HepG2 (cell line): Measurements from ENCODE around the gene CPEB3. TPM values are rescaled to one million over a fixed set of nuclear protein-coding genes. Genes with fewer than 3 reads are reported as not detected.
A peak's percentile ranks its signal among the peaks of the same experiment; 100 is the strongest.

ENCODE experiments used
- CAMTA2 ChIP-seq: sonication (generic); formaldehyde crosslinking; IDR thresholded peaks from 2 replicates; pipeline ENCODE4 v1.4.0; 2020; ENCODE audit warnings: mild to moderate bottlenecking, missing genetic modification reagents, borderline replicate concordance
- HDAC2 ChIP-seq: sonication (generic); formaldehyde crosslinking; IDR thresholded peaks from 2 replicates; pipeline ENCODE4 v1.4.0; 2020; ENCODE audit warnings: missing genetic modification reagents
- ISL2 ChIP-seq: sonication (generic); formaldehyde crosslinking; IDR thresholded peaks from 2 replicates; pipeline ENCODE4 v1.5.0; 2020; ENCODE audit warnings: missing genetic modification reagents
- JUNB ChIP-seq: sonication (generic); formaldehyde crosslinking; IDR thresholded peaks from 2 replicates; pipeline ENCODE4 v1.8.0; 2022; ENCODE audit warnings: missing genetic modification reagents, mild to moderate bottlenecking, borderline replicate concordance
- LCORL ChIP-seq, 2 experiments: fragments of 450-650 bp in 1 of 2; sonication (generic) in 1 of 2; formaldehyde crosslinking in 1 of 2; IDR thresholded peaks; 2 replicates each; pipeline versions ENCODE4 v1.5.0 to v1.6.1; 2017 to 2020; ENCODE audit warnings: antibody characterized with exemption in 1 of 2, missing genetic modification reagents in 1 of 2
- MXI1 ChIP-seq: IDR thresholded peaks from 3 replicates; pipeline ENCODE4 v1.6.1; 2012; ENCODE audit warnings: low read depth, low read length, inconsistent platforms, borderline replicate concordance
- NAIF1 ChIP-seq: sonication (generic); formaldehyde crosslinking; IDR thresholded peaks from 2 replicates; pipeline ENCODE4 v1.5.0; 2020; ENCODE audit warnings: mild to moderate bottlenecking, missing genetic modification reagents, borderline replicate concordance
- NFIC ChIP-seq: IDR thresholded peaks from 2 replicates; pipeline ENCODE4 v1.6.1; 2012; ENCODE audit warnings: mild to moderate bottlenecking, low read length, inconsistent platforms
- NFKB2 ChIP-seq: sonication (generic); formaldehyde crosslinking; IDR thresholded peaks from 2 replicates; pipeline ENCODE4 v1.4.0; 2020; ENCODE audit warnings: missing genetic modification reagents, borderline replicate concordance
- NONO ChIP-seq, 2 experiments: fragments of 450-650 bp in 1 of 2; sonication (generic) in 1 of 2; formaldehyde crosslinking in 1 of 2; IDR thresholded peaks in 1 of 2; conservative IDR thresholded peaks in 1 of 2; 2 replicates each; pipeline versions ENCODE4 v1.6.1 to v1.8.0; 2017 to 2022; ENCODE audit warnings: mild to moderate bottlenecking in 1 of 2, missing genetic modification reagents in 1 of 2, moderate library complexity in 1 of 2
- RXRA ChIP-seq: sonication (generic); formaldehyde crosslinking; IDR thresholded peaks from 2 replicates; pipeline ENCODE4 v1.5.1; 2020; ENCODE audit warnings: missing genetic modification reagents
- SMAD1 ChIP-seq: sonication (generic); formaldehyde crosslinking; IDR thresholded peaks from 2 replicates; pipeline ENCODE4 v1.4.0; 2020; ENCODE audit warnings: missing genetic modification reagents, low read depth, mild to moderate bottlenecking, borderline replicate concordance
- SOX13 ChIP-seq, 3 experiments: fragments of 450-650 bp in 1 of 3; sonication (generic) in 1 of 3; formaldehyde crosslinking in 1 of 3; IDR thresholded peaks in 2 of 3; conservative IDR thresholded peaks in 1 of 3; 2 replicates each; pipeline versions ENCODE4 v1.5.0 to v1.6.1; 2016 to 2020; ENCODE audit warnings: antibody characterized with exemption in 1 of 3, mild to moderate bottlenecking in 1 of 3, missing compliant biosample characterization in 1 of 3, missing genetic modification reagents in 1 of 3, moderate library complexity in 1 of 3
- ZNF558 ChIP-seq: sonication (generic); formaldehyde crosslinking; IDR thresholded peaks from 2 replicates; pipeline ENCODE4 v1.9.0; 2022; ENCODE audit warnings: mild to moderate bottlenecking, missing genetic modification reagents, borderline replicate concordance
- ZNF598 ChIP-seq: sonication (generic); formaldehyde crosslinking; IDR thresholded peaks from 2 replicates; pipeline ENCODE4 v1.5.1; 2020; ENCODE audit warnings: mild to moderate bottlenecking, missing genetic modification reagents, borderline replicate concordance
- ZNF781 ChIP-seq: sonication (generic); formaldehyde crosslinking; IDR thresholded peaks from 2 replicates; pipeline ENCODE4 v1.5.1; 2020; ENCODE audit warnings: borderline replicate concordance, mild to moderate bottlenecking, missing genetic modification reagents; ENCODE audit errors: not compliant biosample characterization
- ZNF792 ChIP-seq: IDR thresholded peaks from 2 replicates; pipeline ENCODE4 v1.6.1; 2016
- ZSCAN20 ChIP-seq: sonication (generic); formaldehyde crosslinking; IDR thresholded peaks from 2 replicates; pipeline ENCODE4 v1.4.0; 2020; ENCODE audit warnings: missing genetic modification reagents, mild to moderate bottlenecking, borderline replicate concordance
- ZSCAN22 ChIP-seq: sonication (generic); formaldehyde crosslinking; IDR thresholded peaks from 2 replicates; pipeline ENCODE4 v1.4.0; 2020; ENCODE audit warnings: mild to moderate bottlenecking, missing genetic modification reagents
- polyA plus RNA-seq, 8 experiments: library from polyadenylated mRNA; depleted of rRNA in 3 of 8; stranded (reverse) in 7 of 8; unstranded in 1 of 8; fragments of >200 nt; fragmentation: Illumina TruSeq in 4 of 8; extraction: Trizol in 4 of 8; gene quantifications; 2 replicates each; pipeline versions ENCODE4 v1.2.1 to v1.2.3, GENCODE V29; 2011 to 2016; ENCODE audit warnings: low read depth in 4 of 8, missing spikeins in 1 of 8, mixed read lengths in 1 of 8; ENCODE audit not compliant: insufficient read depth in 1 of 8
- total RNA-seq, 5 experiments: library from RNA; depleted of rRNA; stranded (reverse); fragments of >200 nt; fragmentation: Illumina TruSeq; extraction: Trizol; gene quantifications; 2 replicates each; pipeline ENCODE4 v1.2.3, GENCODE V29; 2016; ENCODE audit warnings: low read depth in 1 of 5
- TF ChIP-seq, protein P1 (sequence below): sonication (generic); formaldehyde crosslinking; IDR thresholded peaks from 2 replicates; pipeline ENCODE4 v1.4.0; 2020; ENCODE audit warnings: missing genetic modification reagents
- TF ChIP-seq, protein P2 (sequence below): IDR thresholded peaks from 2 replicates; pipeline ENCODE4 v1.6.1; 2012; ENCODE audit warnings: low read depth, low read length, improper control_type of control experiment
- TF ChIP-seq, protein P3 (sequence below): sonication (generic); formaldehyde crosslinking; IDR thresholded peaks from 2 replicates; pipeline ENCODE4 v1.4.0; 2020; ENCODE audit warnings: missing genetic modification reagents, borderline replicate concordance

Gene CPEB3
- total and polyA plus RNA-seq, 2 of the 13 experiments (the other 11 are each of a cell fraction or from before 2014, with no cell fraction given): 0.66 to 0.70 TPM

DNA sequence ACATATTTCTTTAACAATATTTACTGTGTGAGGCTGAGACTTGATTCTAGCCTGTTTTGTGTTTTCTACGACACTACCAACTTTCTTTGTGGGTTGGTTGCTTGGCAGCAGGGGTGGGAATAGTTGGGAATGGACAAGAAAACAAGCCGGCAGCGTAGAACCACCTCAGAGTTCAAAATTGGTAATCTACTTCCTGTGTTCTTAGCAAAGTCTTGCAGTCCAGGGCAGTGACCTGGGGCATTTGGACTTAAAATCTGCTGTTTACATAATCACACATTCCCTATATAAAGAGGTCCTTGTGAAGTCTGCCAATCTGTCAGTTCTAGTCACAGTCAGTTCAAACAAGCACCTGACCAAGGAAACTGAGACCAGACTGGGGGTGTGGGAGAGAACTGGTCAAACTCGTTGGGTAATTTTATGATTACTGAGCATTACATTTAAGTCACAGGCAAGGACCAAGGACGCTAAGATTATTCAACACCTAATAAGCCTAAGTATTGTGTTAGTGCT, 167.9 kb downstream of the CPEB3 start (continued):
- TF ChIP-seq NAIF1 (0 out of 2 replicates have a peak, but pooled peaks have one; percentile 11), JUNB (CRISPR knock-in tag) (no peak), ISL2 (CRISPR knock-in tag) (peak; percentile 91), ZNF558 (CRISPR knock-in tag) (no peak), RXRA (peak; percentile 88; the same call in 1 of the 2 replicates), NFKB2 (CRISPR knock-in tag) (no peak), ZNF792 (CRISPR knock-in tag) (no peak), NFIC (peak; percentile 80), LCORL (IDR thresholded peaks at IDR 0.05) (peak; percentile 32; the same call in 1 of the 2 replicates), LCORL (CRISPR knock-in tag; IDR thresholded peaks at IDR 0.05) (peak; percentile 85), SMAD1 (CRISPR knock-in tag) (no peak), NONO (IDR thresholded peaks at IDR 0.05) (no peak), NONO (CRISPR knock-in tag; conservative IDR thresholded peaks at IDR 0.05) (no peak), ZNF781 (CRISPR knock-in tag) (no peak), ZSCAN22 (CRISPR knock-in tag) (no peak; the same call in 1 of the 2 replicates), ZSCAN20 (CRISPR knock-in tag) (no peak), CAMTA2 (CRISPR knock-in tag) (no peak), HDAC2 (CRISPR knock-in tag) (peak; percentile 91), SOX13 (IDR thresholded peaks at IDR 0.05) (peak; percentile 67), SOX13 (CRISPR knock-in tag; conservative IDR thresholded peaks at IDR 0.05 in 1 of 2, IDR thresholded peaks at IDR 0.05 in 1 of 2) (peak in 1 of 2 experiments; percentile 80; a peak in 2 of 4 replicates), MXI1 (no peak), ZNF598 (no peak)
- TF ChIP-seq, protein P1, sequence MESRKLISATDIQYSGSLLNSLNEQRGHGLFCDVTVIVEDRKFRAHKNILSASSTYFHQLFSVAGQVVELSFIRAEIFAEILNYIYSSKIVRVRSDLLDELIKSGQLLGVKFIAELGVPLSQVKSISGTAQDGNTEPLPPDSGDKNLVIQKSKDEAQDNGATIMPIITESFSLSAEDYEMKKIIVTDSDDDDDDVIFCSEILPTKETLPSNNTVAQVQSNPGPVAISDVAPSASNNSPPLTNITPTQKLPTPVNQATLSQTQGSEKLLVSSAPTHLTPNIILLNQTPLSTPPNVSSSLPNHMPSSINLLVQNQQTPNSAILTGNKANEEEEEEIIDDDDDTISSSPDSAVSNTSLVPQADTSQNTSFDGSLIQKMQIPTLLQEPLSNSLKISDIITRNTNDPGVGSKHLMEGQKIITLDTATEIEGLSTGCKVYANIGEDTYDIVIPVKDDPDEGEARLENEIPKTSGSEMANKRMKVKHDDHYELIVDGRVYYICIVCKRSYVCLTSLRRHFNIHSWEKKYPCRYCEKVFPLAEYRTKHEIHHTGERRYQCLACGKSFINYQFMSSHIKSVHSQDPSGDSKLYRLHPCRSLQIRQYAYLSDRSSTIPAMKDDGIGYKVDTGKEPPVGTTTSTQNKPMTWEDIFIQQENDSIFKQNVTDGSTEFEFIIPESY (CRISPR knock-in tag): no peak
- TF ChIP-seq, protein P2, sequence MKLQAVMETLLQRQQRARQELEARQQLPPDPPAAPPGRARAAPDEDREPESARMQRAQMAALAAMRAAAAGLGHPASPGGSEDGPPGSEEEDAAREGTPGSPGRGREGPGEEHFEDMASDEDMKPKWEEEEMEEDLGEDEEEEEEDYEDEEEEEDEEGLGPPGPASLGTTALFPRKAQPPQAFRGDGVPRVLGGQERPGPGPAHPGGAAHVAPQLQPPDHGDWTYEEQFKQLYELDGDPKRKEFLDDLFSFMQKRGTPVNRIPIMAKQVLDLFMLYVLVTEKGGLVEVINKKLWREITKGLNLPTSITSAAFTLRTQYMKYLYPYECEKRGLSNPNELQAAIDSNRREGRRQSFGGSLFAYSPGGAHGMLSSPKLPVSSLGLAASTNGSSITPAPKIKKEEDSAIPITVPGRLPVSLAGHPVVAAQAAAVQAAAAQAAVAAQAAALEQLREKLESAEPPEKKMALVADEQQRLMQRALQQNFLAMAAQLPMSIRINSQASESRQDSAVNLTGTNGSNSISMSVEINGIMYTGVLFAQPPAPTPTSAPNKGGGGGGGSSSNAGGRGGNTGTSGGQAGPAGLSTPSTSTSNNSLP: no peak
- TF ChIP-seq, protein P3, sequence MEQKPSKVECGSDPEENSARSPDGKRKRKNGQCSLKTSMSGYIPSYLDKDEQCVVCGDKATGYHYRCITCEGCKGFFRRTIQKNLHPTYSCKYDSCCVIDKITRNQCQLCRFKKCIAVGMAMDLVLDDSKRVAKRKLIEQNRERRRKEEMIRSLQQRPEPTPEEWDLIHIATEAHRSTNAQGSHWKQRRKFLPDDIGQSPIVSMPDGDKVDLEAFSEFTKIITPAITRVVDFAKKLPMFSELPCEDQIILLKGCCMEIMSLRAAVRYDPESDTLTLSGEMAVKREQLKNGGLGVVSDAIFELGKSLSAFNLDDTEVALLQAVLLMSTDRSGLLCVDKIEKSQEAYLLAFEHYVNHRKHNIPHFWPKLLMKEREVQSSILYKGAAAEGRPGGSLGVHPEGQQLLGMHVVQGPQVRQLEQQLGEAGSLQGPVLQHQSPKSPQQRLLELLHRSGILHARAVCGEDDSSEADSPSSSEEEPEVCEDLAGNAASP: peak; percentile 77
